Stimulated activated CD8-positive, alpha-beta memory T cell treated with anti-CD3 and anti-CD28 coated beads, Interleukin-4, amount 100 ng/mL, for 24 hours (primary cell): Measurements from ENCODE around the gene MEX3C.

Experiments
- DNase-seq: peaks from one replicate; pipeline ENCODE4 v3.0.0-alpha.2; 2020; ENCODE audit warnings: low read depth

Gene MEX3C

DNA sequence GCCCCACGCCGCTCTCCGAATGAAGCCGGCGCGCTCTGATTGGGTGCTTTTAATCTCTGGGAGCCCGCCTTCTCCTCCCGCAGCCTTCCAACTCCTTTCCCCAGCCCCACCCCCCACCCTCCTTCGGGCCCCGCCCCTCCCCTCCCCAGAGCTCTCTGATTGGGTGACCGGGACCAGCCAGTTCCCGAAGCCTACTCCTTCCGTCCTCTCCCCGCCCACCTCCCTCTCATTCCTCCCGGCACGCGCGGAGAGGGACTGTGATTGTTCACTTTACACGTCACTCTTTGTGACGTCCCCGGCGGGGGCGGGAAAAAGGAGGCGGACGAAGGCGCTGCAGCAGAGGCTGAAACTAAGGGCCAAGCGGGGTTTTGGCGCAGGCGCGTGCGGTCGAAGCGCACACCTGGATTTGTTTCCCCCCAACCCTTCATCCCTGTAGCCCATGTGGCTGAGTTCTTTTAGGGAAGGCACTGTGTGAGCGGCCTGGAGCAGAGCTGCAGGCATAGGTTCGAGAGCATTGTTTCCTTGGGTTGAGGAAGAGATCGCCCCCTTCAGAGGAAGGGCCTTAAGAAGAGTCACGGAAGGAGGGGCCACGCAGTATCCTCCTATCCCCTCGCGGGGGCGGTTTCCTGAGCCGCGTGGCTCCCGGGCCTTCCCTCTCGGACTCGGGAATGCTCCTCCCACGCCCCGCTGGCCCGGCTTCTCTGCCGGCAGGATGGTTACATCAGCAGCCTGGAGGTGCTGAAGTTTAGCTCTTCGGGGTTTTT lies at the start of gene MEX3C:
Gene MEX3C, minus strand, starts transcription at position 21 of the 764 bp plus-strand sequence. CDS start 361 bp downstream, outside the sequence.
- DNase-seq: peak; percentile 99

DNA sequence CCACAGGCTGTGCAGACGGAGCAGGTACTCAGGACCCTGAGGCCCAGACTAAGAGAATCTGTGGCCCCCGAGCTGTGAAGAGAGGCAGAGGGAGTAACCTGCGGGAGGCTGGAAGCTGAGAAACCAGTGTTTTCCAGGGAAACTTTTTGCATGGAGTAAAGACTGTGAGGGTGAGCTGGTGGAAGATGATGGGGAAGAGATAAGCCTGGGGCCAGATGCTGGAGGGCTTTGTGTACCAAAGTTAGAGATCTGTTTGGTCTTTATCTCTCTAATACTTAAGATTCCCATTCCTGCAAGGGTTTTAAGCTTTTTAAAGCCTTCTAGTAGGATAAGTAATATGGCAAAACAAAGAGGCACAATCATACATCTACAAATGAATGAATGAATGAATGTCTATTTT lies 43.7 kb upstream of the MEX3C start:
- DNase-seq: no peak

DNA sequence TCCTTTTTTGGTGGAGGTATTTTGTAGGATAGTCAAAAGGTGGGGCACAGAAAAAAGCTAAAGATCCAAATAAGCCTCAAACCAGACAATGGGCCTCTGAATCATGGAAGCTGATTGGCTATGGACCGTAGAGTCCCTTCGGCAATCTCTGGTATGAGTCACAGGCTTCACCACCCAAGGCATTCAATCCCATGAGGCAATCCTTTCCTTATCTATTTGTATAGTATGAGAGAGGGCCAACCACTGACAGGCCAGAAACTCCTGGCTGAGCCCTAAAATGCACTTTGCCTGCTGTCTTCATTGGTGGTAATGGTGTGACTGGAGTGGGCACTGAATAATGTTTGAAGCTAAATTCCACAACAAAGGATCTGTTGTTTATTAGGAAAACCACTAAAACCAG lies 38.7 kb upstream of the MEX3C start:
- no peak for DNase-seq

DNA sequence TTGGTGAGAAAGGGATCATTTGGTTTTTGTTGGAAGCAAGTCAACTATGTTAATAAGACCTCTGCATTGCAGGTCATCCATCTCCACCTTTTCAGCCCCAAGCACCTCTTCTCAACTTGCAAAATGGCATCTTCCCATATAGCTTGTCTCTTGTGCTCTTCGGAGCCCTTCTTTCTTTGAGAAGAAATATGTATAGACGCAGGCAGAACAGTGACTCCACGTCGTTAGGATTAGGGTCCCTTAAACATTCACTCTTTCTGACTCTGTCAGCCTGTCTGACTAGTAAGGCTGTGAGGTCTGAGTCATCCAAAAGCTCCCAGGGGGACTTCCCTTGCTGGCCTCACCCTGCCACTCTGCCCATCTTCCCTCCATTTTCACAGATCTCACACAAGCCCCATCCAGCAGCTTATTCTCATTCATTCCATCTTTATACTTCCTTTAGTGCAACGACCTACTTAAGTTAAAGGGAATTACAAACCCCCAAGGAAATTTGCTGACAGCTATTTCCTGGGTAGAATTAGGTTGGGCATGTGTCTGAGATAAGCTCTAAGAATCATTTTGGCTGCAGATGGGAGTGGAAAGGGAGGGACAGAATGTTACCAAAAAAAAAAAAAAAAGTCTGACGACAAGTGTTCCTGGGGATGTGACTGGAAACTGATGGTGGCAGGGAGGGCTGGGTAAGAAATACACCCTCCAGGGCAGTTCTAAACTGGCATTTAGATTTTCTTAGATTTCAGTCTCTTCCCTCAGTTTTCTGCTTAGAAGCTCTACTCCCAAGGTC lies 37.7 kb upstream of the MEX3C start:
- DNase-seq: peak; percentile 32

DNA sequence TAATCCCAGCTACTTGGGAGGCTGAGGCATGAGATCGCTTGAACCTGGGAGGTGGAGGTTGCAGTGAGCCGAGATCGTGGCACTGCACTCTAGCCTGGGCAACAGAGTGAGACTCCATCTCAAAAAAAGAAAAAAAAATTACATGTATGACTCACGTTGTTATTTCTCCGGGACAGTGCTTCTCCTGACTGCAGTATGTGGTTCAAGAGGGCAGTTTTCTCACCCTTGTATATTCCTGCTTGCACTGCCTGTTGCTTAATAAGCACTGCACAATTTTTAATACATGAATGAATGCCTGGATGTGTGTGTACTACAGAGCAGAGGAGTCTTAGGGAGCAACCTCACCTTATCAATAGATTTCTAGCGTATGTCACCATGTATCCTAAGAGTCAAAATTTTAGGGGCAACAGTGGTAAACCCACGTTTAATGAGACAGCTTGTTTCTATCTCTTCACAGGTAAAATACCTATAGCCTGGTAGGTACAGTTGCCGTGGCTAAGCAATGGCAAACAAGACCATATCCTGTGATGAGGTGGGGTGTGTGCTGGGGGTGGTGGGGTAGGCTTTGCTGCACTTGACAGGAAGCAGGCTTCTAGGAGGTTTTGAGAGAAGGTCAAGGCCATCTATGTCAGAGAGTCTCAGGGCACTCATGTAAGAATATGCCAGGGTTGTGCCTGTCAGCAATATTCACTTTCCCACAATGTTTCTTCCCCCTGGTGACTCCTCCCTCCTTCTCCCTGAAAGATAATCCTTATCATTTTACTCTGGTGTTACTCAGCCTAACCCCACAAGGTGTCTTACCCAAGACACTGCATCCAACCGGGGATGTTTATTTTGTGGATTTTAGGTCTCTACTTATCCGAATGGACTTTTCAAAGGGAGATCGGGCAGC lies 36.9 kb upstream of the MEX3C start:
- no peak for DNase-seq

DNA sequence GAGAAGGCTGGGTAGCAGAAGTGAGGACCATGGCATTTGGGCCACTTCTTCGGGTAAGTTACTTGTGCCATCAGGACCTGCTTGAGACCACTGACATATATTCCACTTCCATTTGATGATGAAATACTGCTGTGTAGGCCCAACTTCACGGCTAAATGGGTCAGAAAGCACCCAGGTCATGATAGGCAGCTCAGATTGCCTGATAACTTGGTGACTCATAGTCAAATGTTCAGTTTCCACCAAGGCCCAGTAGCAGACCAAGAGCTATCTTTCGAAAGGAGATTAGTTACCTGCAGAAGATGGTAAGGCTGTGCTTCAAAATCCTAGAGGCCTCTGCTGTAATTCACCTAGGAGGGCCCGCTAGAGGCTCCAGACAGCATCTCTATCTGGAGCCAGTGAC lies 31.8 kb upstream of the MEX3C start:
- DNase-seq: no peak

DNA sequence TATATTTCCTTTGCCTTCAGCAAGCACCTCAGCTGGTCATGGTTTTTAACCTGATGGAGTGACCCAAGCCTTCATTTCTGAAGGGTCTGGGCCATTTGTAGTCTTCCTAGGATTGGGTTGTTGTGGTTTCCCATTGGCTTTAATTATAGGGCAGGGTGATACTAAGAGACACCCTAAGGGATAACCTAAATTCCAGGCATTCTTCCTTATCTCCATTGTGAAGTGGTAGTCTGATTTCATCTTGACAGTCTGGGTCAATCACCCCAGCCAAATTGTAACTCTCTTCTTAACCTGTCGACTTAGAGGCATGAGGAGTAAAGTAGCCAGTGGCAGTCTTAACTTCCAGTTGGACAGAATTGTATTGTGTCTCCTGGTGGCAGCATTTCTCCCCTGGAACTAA lies 30.2 kb upstream of the MEX3C start:
- no peak for DNase-seq

DNA sequence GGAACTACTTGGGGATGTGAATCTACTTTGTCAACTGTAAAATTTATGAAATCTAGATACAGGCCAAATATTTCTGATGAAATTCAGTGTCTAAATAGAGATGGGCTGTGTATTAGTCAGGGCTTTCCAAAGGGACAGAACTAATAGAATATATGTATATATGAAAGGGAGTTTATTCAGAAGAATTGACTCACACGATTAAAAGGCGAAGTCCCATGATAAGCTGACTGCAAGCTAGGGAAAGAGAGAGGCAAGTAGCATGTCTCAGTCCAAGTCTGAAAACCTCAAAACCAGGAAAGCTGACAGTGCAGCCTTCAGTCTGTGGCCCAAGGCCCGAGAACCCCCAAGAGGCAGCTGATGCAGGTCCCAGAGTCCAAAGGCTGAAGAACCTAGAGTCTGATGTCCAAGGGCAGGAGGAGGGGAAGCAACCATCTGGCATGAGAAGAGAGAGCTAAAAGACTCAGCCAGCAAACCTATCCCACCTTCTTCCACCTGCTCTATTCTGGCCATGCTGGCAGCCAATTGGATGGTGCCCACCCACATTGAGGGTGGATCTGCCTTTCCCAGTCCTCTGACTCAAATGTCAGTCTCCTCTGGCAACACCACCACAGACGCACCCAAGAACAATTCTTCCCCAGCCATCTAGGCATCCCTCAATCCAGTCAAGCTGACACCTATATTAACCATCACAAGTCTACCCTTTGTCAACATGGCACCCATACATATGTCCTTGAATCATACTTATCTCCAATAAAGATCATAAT lies 29.3 kb upstream of the MEX3C start:
- DNase-seq: no peak

DNA sequence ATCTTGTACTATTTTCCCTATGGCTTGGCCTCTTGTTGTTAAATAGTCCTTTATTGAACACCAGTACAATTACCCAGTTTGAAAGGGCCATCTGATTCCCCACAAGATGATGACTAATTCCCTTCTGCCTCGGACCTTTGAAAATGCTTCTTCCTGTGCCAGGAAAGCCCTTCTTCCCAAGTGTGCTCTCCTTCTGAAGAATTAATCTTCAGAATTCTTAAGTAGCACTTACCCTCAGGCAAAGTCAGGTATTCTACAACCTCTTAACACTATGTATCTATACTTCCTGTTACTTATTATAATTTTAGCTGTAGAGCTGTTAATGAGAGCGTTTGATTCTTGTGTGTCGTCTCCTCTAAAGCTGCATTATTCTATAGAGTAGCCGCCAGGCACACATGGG lies 28.6 kb upstream of the MEX3C start:
- no peak for DNase-seq

DNA sequence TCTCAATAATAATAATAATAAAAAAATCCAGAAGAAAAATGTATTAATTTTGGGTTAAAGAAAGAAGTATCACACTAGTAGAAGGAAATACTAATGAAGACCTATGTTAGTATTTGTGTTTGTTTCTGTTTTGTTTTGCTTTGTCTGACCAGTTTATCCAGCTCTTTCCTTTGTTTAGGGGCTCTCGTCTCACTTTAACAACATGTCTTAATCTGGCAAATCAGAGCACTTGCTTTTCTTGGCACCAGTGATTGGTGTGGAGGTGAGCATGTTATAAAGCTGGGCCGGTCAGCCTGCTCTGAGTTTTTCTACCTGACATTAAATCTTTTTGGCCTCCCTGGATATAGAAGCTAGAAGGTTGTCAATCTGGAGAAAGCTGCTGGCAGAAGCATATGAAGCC lies 15.1 kb upstream of the MEX3C start:
- no peak for DNase-seq

DNA sequence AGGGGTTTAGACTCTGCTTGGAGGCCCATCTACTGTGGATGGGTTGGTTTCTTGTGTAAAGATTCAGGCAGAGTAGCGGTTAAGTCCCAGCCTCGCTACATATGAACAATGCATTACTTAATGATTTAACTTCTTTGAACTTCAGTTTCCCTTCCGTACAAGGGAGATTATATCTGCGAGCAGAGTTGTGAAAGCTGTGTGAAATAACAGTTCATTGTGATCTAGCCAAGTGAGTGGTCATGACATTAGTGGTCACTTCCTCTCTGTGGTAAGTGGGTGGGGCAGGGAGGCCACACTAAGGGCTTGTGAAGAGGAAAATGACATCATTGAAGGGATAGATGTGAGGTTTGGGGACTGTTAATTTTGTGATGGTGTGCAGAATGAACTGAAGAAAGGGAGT lies 14.1 kb upstream of the MEX3C start:
- DNase-seq: peak; percentile 28

DNA sequence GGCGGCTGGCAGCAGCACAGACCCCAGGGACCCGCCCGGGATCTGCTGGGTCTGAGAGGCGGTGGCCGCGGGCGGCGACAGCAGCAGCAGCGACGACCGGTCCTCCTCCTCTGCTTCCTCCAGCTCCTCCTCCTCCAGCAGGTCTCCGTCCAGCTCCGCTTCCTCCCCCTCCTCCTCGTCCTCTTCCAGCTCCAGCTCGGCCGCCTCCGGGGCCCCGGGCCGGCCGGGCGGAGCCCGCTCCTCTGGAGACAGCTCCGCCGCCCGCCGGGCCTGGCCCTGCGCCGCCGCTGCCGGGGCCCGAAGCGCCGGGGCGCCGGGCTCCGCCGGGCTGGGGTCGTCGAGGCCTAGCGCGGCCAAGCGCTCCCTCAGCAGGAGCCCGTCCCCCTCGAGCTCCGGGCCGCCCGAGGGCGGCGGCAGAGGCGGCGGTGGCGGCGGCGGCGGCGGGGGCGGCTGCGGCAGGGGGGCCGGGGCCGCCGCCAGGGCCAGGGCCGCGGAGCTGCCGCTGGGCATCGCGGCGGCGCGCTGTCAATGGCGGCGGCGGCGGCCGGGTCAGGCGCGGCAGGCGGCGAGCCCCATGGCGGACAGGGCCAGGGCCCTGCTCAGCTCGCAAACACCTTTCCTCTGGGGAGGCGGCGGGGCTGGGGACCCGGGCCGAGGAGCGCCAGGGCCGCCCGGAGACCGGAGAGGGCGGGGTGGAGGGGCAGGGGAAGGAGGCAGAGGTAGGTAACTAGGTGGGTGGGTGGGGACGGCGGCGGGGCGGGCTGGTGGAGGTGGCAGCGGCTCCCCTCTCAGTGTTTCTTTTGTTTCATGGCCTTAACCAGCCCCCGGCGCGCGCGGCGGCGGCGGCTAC lies 445 bp downstream of the MEX3C start:
- DNase-seq: no peak

DNA sequence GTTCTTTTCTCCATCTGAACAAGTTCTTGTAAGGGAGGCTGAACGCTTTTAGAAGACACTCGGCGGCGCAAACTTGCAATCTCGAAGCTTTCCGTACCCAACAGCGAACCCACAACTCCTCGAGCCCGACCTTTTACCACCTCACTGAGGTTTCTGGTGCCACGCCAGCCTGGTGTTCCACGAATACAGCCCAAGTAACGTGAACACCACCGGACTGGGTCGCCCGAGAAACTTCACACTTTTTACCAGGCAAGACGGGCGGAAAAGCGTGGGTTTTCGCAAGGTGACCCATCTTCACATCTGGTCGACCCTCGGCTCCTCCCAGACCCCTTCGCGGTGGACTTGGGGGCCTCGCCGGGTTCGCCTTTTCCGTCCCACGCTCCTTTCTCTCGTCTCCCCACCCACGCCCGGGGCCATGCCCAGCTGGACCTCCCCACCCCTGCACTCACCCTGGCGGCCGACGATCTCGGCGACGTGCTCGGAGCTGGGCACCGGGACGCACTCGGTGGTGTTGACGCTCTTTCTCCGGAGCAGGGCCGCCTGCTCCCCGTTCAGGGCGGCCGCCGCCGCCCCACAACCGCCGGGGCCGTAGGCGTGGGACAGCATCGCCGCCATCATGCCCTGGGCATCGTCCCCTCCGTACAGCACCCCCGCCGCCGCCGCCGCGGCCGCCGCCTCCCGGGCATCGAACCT lies 1.2 kb downstream of the MEX3C start:
- DNase-seq: peak; percentile 57

DNA sequence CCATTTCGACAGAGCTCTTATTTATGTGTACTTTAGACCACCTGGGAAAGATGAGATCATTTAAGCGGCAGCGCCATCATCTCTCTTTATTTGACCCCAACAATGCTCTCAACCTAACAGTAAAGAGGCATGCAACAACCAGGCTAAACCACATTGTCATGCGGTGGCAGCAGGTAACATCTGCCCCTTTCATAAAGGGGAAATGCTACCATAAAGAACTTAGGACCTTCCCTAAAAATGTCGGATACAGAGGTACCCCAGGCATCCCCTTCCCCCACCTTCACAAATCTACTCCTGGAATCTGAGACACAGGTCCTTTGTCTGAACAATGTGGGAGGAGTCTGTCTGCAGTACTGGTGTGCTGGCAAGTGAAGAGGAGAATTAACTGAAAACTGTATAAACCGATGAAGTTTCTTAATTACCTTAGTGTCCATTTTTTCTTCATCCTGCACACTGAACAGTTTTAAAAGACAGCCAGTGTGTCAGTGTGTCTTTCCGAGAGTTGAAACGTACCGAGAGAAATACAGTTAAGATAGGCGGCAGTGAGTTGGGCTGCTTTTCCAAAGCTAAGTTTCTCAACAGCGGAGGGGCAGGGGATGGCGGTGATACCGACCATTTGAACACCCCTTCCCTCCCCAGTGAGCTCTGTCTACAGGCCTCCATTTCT lies 1.9 kb downstream of the MEX3C start:
- no peak for DNase-seq

DNA sequence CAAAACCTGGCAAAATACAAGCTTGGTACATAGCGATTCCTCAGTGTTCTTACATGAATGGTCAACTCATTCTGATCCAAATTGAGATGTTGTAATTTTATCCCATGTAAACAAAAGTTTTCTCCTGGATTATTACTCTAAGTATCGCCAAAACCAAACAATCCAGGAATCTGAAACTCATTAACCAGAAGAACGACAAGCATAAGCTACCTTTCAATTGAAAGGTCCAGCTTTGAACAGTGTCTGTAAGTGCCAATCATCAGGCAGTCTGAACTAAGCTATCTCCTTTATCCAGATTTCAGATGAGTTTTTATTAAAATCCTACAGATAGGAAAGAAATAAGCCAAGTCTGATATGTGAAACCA lies 2.4 kb downstream of the MEX3C start:
- DNase-seq: no peak

DNA sequence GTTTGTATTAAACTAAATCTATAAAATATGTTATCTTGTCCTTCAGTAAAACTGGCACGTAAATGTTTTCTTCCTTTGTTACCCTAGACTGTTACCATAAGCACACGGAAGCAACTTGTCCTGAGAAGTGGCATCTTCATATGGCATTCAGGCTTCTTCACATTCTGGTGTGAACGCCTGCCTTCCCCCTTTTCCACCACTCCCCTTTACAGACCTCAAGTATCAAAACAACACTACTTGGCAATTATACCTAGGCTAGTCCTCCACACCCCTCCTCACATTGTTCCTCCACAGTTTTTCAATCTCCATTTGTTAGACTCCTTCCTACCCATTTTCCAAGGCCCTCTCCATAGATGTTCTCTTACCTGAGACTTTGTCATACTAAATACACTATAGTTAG lies 2.9 kb downstream of the MEX3C start:
- DNase-seq: no peak

DNA sequence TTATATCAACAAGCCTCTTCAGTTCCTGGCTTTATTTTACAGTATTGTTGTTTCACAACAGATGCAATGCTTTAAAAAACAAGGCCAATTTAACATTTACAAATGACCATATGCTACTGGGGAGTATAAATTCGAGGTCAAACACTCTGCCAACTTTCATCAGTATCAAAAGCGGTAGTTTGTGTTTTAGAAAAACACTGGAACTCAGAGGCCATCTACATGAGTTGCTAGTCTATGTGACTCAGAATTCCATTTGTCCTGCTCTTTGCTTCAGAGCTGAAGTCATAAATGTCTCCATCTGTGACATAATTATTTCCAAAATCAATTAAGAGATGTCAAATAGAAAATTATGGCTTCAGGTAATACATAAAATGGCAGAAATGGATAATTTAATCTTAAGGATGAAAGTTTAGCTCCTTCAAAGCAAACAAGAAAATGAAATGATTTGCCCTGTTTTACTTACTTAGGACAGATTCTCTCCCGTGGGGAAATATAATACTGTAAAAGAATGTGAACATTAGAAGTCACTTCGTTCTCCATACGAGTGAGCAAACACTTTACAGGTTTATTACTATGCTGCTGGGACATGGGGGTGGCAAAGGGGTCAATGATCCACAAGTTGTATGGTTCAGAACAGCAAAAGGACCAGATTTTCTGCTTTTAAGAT lies 3.7 kb downstream of the MEX3C start:
- DNase-seq: no peak

DNA sequence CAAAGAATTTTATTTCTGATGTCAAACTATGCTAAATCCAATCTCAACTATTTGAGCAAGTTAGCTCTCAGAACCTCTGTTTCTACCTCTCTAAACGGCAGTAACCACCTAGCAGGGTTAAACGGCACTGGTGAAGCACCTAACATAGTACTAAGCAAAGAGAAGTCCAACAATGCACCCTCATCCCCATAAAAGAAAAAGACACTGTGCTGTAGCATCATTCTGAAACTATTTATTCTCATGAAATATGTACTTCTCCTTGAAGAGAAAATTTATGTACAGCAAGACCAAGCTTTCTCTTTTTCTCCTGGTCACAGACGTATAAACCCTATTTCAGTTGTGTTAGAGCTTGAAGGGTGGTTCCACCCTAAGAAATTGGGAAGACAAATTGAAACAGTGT lies 4.8 kb downstream of the MEX3C start:
- DNase-seq: no peak

DNA sequence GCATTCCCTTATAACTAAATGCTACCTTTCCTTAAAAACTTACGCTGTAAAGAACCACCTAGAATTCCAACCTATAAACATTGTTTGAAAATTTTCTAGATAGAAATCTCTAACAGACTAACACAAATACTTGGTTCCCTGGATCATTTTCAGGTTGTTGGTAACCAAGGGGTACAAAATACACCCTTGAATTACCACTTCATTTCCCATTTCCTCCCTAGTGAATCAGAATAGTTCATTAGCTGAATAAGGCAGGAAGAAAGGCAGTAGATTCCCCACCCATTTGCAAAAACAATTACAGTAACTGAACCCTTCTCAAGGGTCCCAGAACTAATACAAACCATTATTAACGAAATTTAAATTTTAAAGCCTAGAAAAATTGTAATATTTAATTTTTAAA lies 5.5 kb downstream of the MEX3C start:
- no peak for DNase-seq
